SIG-M5 treated with dmso at 0.1 percent for 504 hours (cell line): ENCODE measurements around the gene TBK1.
"Not testable (repeated sequence)": the region's sequence is repeated elsewhere in the genome, so short reads cannot be mapped to it uniquely, and the experiment has no call there.

Experiments
- DNase-seq: peaks from one replicate; lab custom pipeline; 2025; ENCODE audit not compliant: unreplicated experiment; lab: John Stamatoyannopoulos, UW

The TBK1 gene

DNA sequence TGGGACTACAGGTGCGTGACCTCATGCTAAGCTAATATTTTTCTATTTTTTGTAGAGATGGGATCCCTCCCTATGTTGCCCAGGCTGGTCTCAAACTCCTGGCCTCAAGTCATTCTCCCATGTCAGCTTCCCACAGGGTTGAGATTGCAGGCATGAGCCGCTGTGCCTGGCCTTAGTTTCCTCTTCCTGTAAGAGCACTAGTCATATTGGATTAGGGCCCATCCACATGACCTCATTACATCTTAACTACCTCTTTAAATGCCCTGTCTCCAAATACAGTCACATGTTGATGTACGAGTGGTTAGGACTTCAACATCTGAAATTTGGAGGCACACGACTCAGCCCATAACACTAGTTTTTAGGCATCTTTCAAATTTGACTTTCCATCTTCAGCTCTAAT lies 86.2 kb downstream of the TBK1 start:
- no peak for DNase-seq

DNA sequence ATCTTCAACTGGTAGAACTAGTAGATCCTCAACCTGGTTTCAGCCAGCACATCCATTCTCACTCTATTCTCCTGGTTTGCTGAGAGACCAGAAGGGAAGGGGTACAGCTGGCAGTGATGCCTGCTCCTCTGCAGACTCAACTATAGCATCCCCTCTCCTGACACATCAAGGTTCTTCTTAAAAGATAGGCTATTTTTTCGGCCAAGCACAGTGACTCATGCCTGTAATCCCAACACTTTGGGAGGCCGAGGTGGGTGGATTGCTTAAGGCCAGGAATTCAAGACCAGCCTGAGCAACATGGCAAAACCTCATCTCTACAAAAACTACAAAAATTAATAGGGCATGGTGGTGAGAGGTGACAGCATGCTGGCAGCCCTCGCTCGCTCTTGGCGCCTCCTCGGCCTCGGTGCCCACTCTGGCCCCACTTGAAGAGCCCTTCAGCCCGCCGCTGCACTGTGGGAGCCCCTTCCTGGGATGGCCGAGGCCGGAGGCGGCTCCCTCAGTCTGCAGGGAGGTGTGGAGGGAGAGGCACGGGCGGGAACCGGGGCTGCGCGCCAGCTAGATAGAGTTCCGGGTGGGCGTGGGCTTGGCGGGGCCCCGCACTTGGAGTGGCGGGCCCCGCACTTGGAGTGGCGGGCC lies 90.6 kb downstream of the TBK1 start:
- not testable (repeated sequence) for DNase-seq

GRCh38 chr12:64544371-64545080 lies 92.6 kb downstream of the TBK1 start:
- no peak for DNase-seq

GRCh38 chr12:64545081-64545382 lies 93.1 kb downstream of the TBK1 start:
- no peak for DNase-seq

DNA sequence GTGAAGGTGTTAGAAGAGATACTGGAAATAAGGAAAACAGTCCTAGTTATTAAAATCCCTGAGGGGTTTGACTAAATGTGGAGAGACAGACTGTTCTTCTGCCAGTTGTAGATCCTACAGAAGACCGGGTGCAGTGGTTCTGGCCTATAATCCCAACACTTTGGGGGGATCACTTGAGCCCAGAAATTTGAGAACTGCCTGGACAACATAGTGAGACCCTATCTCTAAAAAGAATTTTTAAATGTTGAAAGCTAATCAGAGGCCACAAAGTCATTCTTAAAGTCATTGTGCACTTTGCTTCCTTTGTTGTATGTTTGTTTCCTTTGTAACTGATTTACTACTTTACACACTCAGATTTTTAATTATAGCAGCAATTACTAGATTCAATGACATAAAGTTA lies 97.2 kb downstream of the TBK1 start:
- DNase-seq, result no peak

GRCh38 chr12:64550755-64551154 lies 98.8 kb downstream of the TBK1 start:
- no peak for DNase-seq

DNA sequence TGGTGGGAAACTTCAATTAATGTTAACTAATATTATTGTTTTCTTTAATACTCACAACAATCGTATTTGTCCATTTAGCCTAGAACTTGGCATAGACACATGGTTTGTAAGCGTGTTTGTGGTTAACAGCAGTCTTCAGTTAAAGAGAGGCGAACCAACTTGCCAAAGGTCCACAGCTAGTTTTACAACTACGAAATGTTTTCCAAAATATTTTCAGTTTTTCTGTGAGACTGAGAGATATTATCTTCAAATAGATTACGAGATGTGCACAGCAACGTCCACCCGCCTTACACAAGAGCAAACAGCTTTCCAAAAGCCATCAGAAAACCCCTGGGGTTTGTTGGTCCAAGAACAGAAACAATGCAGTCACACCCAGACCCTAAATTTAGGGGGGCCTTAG lies 99.8 kb downstream of the TBK1 start:
- DNase-seq, result no peak
